ENCODE results near the gene CHRNA7. TPM values are rescaled to one million over a fixed set of nuclear protein-coding genes. Genes with fewer than 3 reads are reported as not detected.

CHRNA7 gene
- total and polyA plus RNA-seq, 10 of the 15 experiments (the other 5 are each of a cell fraction or from before 2014, with no cell fraction given), result 0.06 to 0.15 (median 0.12) TPM; not detected in 7

- FAIRE-seq (no peak), ATAC-seq (no peak), DNase-seq (ENCODE audit: low read depth, low spot score) (no peak)
- ChIA-PET CTCF (interaction anchor here (0.6 kb wide), 1 partner anchor 397 kb away, joined by 3 read pairs; no protein-coding TSS in a partner anchor), POLR2A (no interaction called here), RAD21 (ENCODE audit: unreplicated experiment) (no interaction called here), SMC1A (ENCODE audit: uncharacterized antibody, unreplicated experiment) (interaction anchor here (0.8 kb wide), 1 partner anchor 16 kb away, joined by 4 read pairs; no protein-coding TSS in a partner anchor)
- Histone ChIP-seq H3K27ac (ENCODE audit: control insufficient read depth, insufficient read depth) (no peak overlapping the region), H3K4me2 (ENCODE audit: control insufficient read depth, insufficient read depth) (no peak overlapping the region), H3K9me3 (replicated peaks; ENCODE audit: control insufficient read depth, insufficient read depth, low read length) (no peaks in the 10 kb centered on the region), H3K36me3 (ENCODE audit: control insufficient read depth in 2 of 2, insufficient read depth in 2 of 2, low read length in 1 of 2) (no peaks in the 10 kb centered on the region), H3K4me3 (no peak overlapping the region), H2AFZ (ENCODE audit: control insufficient read depth, low read depth, low read length) (no peak overlapping the region), H3K4me1 (ENCODE audit: control insufficient read depth, insufficient read depth, low read length) (no peaks in the 10 kb centered on the region), H3K79me2 (ENCODE audit: control insufficient read depth, insufficient read depth, low read length) (no peaks in the 10 kb centered on the region), H3K27me3 (replicated peaks in 1 of 2; ENCODE audit: control insufficient read depth in 2 of 2, insufficient read depth in 2 of 2, low read length in 1 of 2) (peaks cover 0 to 2% of the 10 kb centered on the region in 2 experiments; a peak in 3 of 4 replicates), H3K9ac (ENCODE audit: control insufficient read depth, insufficient read depth, low read length) (no peak overlapping the region), H4K20me1 (ENCODE audit: control insufficient read depth, insufficient read depth) (no peaks in the 10 kb centered on the region)
- intact Hi-C loops (cut with micrococcal nuclease; ENCODE audit: unreplicated experiment), result no loop called here
- in situ Hi-C loops (cut with MboI), result no loop called here
- BruUV-seq (replicated peaks), result no TSS peak
- WGBS (ENCODE audit: insufficient coverage, insufficient replicate concordance, low lambda C conversion rate, missing lambda C conversion rate), result 31% methylated on average over 2 of the region's 2 CpGs
- TF ChIP-seq PBX3 (IDR thresholded peaks at IDR 0.05; ENCODE audit: insufficient replicate concordance, low read depth, low read length), result no peak
- TF ChIP-seq SREBF2 (IDR thresholded peaks at IDR 0.05; ENCODE audit: low read length), result no peak
- no peak for TF ChIP-seq REST (IDR thresholded peaks at IDR 0.05; ENCODE audit: low read depth, low read length)
- no peak for TF ChIP-seq ZBTB40 (IDR thresholded peaks at IDR 0.05; ENCODE audit: borderline replicate concordance)
- TF ChIP-seq ZNF24 (IDR thresholded peaks at IDR 0.05), result no peak
- TF ChIP-seq BACH1 (IDR thresholded peaks at IDR 0.05; ENCODE audit: borderline replicate concordance), result no peak
- no peak for TF ChIP-seq TCF12 (IDR thresholded peaks at IDR 0.05; ENCODE audit: low read depth, low read length)
- no peak for TF ChIP-seq RB1 (IDR thresholded peaks at IDR 0.05; ENCODE audit: borderline replicate concordance)
- no peak for TF ChIP-seq BMI1 (IDR thresholded peaks at IDR 0.05; ENCODE audit: borderline replicate concordance)
- TF ChIP-seq ZNF592 (IDR thresholded peaks at IDR 0.05), result no peak
- TF ChIP-seq FOXK2 (IDR thresholded peaks at IDR 0.05), result no peak
- TF ChIP-seq CBFB (IDR thresholded peaks at IDR 0.05; ENCODE audit: low read depth), result no peak
These were observed 6.7 kb downstream of the CHRNA7 start for GRCh38 chr15:32036971-32037370.

Data from GM12878 (cell line).